Gastroesophageal sphincter (tissue), 3 donors: Measurements from ENCODE around the gene MYLK3.

Experiments used
- EP300 ChIP-seq: sonication (generic); formaldehyde crosslinking; IDR thresholded peaks from one replicate; pipeline ENCODE4 v1.6.1; 2017; ENCODE audit warnings: antibody characterized with exemption, mild to moderate bottlenecking
- POLR2A ChIP-seq, 2 donors: fragments of 450-650 bp; IDR thresholded peaks; one replicate each; pipeline ENCODE4 v1.6.1; 2017; ENCODE audit warnings: antibody characterized with exemption in 2 of 2, mild to moderate bottlenecking in 2 of 2, moderate library complexity in 1 of 2
- POLR2AphosphoS5 ChIP-seq: sonication (generic); formaldehyde crosslinking; IDR thresholded peaks from one replicate; pipeline ENCODE4 v1.6.1; 2017; ENCODE audit warnings: antibody characterized with exemption
- TF ChIP-seq, protein P1 (sequence below), 4 experiments: fragments of 200-600 bp in 2 of 4; fragments of 450-650 bp in 2 of 4; sonication (generic) in 1 of 4; IDR thresholded peaks; one replicate each; pipeline ENCODE4 v1.5.1; 2017 to 2019; ENCODE audit warnings: antibody characterized with exemption in 4 of 4, mild to moderate bottlenecking in 2 of 4, moderate library complexity in 2 of 4

DNA sequence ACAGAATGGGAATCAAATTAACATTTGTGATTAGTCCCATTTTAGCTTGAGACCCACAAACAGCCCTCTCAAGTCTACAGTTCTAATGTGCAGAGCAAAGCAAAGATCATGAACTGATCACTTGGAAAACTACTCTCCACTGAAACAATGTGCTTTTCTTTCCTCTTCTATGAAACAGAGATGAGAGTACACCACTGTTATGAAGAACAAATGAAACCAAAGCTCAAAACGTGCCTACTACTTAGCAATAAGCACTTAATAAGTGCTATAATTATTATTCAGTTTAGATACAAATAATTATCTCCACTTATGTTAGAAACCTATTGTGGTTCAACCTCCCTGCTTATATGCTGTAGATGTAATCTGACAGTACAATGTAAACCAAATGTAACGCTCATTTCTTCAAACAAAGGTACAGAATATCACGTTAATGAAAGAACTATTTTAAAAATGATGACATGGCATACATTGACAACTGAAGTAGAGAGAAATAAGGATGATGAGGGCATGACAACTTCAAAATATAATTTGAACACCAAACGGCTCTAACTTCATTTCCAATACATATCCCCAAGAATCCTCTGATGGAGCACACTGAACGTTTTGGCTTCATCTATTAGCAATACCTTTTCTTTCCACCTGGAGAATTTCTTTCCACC is 61.2 kb downstream of the MYLK3 start:
- TF ChIP-seq, protein P1, sequence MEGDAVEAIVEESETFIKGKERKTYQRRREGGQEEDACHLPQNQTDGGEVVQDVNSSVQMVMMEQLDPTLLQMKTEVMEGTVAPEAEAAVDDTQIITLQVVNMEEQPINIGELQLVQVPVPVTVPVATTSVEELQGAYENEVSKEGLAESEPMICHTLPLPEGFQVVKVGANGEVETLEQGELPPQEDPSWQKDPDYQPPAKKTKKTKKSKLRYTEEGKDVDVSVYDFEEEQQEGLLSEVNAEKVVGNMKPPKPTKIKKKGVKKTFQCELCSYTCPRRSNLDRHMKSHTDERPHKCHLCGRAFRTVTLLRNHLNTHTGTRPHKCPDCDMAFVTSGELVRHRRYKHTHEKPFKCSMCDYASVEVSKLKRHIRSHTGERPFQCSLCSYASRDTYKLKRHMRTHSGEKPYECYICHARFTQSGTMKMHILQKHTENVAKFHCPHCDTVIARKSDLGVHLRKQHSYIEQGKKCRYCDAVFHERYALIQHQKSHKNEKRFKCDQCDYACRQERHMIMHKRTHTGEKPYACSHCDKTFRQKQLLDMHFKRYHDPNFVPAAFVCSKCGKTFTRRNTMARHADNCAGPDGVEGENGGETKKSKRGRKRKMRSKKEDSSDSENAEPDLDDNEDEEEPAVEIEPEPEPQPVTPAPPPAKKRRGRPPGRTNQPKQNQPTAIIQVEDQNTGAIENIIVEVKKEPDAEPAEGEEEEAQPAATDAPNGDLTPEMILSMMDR (IDR thresholded peaks at IDR 0.05) = no peak
- TF ChIP-seq POLR2A (IDR thresholded peaks at IDR 0.05) (no peak), POLR2AphosphoS5 (no peak), EP300 (no peak)
